22Rv1 (cell line): Measurements from ENCODE around the gene ZNF30.

Experiments used
- ZFX ChIP-seq: fragments of 450-650 bp; IDR thresholded peaks from 2 replicates; pipeline ENCODE4 v1.6.1; 2017; ENCODE audit warnings: antibody characterized with exemption, borderline replicate concordance
- TF ChIP-seq, protein P1 (sequence below): fragments of 450-650 bp; IDR thresholded peaks from 2 replicates; pipeline ENCODE4 v1.5.1; 2017; ENCODE audit warnings: mild to moderate bottlenecking

DNA sequence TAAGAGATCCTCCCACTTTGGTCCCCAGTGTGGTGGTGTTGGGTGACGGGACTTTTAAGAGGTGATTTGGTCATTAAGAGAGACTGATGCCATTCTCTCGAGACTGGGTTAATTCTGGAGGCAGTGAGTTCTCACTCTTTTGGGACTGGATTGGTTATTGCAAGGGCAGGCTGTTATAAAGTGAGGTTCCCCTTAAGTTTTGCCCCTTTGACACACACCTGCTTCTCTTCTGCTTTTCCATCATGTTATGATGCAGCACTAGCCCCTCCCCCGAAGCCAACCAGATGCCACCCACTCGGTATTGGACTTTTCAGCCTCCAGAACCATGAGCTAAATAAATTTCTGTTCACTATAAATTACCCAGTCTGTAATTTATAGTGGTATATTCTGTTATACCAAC lies 57.1 kb downstream of the ZNF30 start:
- TF ChIP-seq, protein P1, sequence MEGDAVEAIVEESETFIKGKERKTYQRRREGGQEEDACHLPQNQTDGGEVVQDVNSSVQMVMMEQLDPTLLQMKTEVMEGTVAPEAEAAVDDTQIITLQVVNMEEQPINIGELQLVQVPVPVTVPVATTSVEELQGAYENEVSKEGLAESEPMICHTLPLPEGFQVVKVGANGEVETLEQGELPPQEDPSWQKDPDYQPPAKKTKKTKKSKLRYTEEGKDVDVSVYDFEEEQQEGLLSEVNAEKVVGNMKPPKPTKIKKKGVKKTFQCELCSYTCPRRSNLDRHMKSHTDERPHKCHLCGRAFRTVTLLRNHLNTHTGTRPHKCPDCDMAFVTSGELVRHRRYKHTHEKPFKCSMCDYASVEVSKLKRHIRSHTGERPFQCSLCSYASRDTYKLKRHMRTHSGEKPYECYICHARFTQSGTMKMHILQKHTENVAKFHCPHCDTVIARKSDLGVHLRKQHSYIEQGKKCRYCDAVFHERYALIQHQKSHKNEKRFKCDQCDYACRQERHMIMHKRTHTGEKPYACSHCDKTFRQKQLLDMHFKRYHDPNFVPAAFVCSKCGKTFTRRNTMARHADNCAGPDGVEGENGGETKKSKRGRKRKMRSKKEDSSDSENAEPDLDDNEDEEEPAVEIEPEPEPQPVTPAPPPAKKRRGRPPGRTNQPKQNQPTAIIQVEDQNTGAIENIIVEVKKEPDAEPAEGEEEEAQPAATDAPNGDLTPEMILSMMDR = no peak
- no peak for TF ChIP-seq ZFX
